ENCODE data around the gene AGMO.

Gene AGMO

GRCh38 chr7:15204421-15204820 is 357.4 kb downstream of the AGMO start:
- H3K4me3 ChIP-seq (ENCODE audit: low read depth, low read length) = no peak overlapping the region
- no peak for TF ChIP-seq CTCF (IDR thresholded peaks at IDR 0.05; ENCODE audit: low read depth, low read length)
- TF ChIP-seq MAX (IDR thresholded peaks at IDR 0.05; ENCODE audit: low read depth, low read length) = no peak
- TF ChIP-seq MYC (IDR thresholded peaks at IDR 0.05; ENCODE audit: low read depth, low read length) = no peak
- no peak for TF ChIP-seq POLR2A (IDR thresholded peaks at IDR 0.05; ENCODE audit: extremely low read depth, insufficient read length)
- DNase-seq (ENCODE audit: low read depth) = no peak

- TF ChIP-seq CTCF (IDR thresholded peaks at IDR 0.05; ENCODE audit: low read depth, low read length) (peak; percentile 32), MYC (IDR thresholded peaks at IDR 0.05; ENCODE audit: low read depth, low read length) (no peak)
- DNase-seq (ENCODE audit: low read depth) = peak; percentile 28
- H3K4me3 ChIP-seq (ENCODE audit: low read depth, low read length) = no peak overlapping the region
Observed at GRCh38 chr7:15199482-15199881, 362.3 kb downstream of the AGMO start.

- no peak for TF ChIP-seq CTCF (IDR thresholded peaks at IDR 0.05; ENCODE audit: low read depth, low read length)
- no peak for TF ChIP-seq MAX (IDR thresholded peaks at IDR 0.05; ENCODE audit: low read depth, low read length)
- no peak for TF ChIP-seq MYC (IDR thresholded peaks at IDR 0.05; ENCODE audit: low read depth, low read length)
- no peak for TF ChIP-seq POLR2A (IDR thresholded peaks at IDR 0.05; ENCODE audit: extremely low read depth, insufficient read length)
- no peak for DNase-seq (ENCODE audit: low read depth)
- H3K4me3 ChIP-seq (ENCODE audit: low read depth, low read length) = no peak overlapping the region
Observed at GRCh38 chr7:15197042-15197977, 364.5 kb downstream of the AGMO start.

GRCh38 chr7:15178065-15178464 is 383.8 kb downstream of the AGMO start:
- no peak for TF ChIP-seq MAX (IDR thresholded peaks at IDR 0.05; ENCODE audit: low read depth, low read length)
- no peak for TF ChIP-seq MYC (IDR thresholded peaks at IDR 0.05; ENCODE audit: low read depth, low read length)
- no peak for TF ChIP-seq CTCF (IDR thresholded peaks at IDR 0.05; ENCODE audit: low read depth, low read length)
- no peak for TF ChIP-seq POLR2A (IDR thresholded peaks at IDR 0.05; ENCODE audit: extremely low read depth, insufficient read length)
- H3K4me3 ChIP-seq (ENCODE audit: low read depth, low read length) = no peak overlapping the region
- no peak for DNase-seq (ENCODE audit: low read depth)

GRCh38 chr7:15176089-15176488 is 385.7 kb downstream of the AGMO start:
- TF ChIP-seq CTCF (IDR thresholded peaks at IDR 0.05; ENCODE audit: low read depth, low read length) (no peak), MYC (IDR thresholded peaks at IDR 0.05; ENCODE audit: low read depth, low read length) (no peak), MAX (IDR thresholded peaks at IDR 0.05; ENCODE audit: low read depth, low read length) (no peak), POLR2A (IDR thresholded peaks at IDR 0.05; ENCODE audit: extremely low read depth, insufficient read length) (no peak)
- H3K4me3 ChIP-seq (ENCODE audit: low read depth, low read length) = no peak overlapping the region
- DNase-seq (ENCODE audit: low read depth) = no peak
